HG03469 (cell line): ENCODE measurements around the gene SH3PXD2A.

Experiments used
- ATAC-seq: cut with Tn5 transposase; IDR thresholded peaks from one replicate; pipeline ENCODE4 v1.9.1; 2021; ENCODE audit warnings: mild to moderate bottlenecking, moderate library complexity, moderate number of reproducible peaks; ENCODE audit not compliant: unreplicated experiment

SH3PXD2A gene

DNA sequence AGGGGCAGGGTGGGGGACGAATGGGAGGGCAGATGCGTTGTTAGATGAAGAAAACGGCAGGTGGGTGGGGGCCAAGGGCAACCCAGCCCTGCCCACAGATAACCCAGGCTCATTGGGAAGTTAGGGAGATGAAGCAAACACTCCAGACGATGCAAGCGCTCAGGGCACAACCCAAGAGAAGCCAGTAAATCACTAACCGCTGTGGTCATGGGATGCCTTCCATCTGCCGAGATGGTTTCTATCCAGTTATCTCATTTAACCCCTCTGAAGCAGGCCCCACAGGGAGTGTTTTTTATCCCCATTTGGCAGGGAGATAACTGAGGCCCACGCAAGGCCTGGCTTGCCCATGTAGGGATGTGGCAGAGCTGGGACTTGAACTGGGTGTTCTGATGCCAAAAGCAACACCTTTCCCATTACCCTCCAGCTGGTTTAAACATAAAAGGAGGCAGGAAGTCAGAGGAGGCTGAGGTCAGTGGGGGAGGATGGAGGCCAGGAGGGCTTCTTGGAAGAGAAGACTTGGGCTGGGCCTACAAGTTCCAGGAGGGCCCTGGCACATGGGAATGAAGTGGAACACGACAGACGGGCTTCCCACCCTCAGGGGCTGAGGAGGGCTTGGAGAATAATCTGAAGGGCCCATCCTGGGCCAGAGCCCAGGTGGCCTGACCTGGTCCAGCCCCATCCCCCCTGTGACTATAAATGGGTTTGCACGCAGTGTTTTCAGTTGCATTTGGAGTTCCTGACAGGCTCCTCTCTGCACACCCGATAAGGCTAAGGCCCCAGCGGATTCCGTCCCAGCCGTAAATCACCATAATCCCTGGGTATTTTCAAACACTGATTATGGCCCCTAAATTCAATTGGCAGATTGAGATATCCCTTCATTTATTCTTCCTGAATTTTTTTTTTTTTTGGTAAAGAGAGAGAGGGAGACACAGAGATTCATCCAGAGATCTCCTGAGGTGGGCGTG, 281.0 kb downstream of the SH3PXD2A start:
- no peak for ATAC-seq

DNA sequence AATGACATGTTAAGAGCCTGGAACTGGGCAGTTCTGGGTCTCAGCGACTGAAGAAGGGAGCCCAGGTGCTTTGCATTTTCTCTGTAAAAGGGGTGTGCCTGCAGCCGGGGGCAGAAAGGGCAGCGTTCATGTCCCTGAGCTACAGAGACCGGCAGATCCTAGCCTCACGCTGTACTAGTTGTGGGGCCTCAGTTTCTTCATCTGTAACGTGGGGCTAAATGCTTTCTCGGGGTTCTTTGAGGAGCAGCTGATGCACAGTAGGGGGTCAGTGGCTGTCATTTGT, 282.2 kb downstream of the SH3PXD2A start:
- ATAC-seq, result no peak

DNA sequence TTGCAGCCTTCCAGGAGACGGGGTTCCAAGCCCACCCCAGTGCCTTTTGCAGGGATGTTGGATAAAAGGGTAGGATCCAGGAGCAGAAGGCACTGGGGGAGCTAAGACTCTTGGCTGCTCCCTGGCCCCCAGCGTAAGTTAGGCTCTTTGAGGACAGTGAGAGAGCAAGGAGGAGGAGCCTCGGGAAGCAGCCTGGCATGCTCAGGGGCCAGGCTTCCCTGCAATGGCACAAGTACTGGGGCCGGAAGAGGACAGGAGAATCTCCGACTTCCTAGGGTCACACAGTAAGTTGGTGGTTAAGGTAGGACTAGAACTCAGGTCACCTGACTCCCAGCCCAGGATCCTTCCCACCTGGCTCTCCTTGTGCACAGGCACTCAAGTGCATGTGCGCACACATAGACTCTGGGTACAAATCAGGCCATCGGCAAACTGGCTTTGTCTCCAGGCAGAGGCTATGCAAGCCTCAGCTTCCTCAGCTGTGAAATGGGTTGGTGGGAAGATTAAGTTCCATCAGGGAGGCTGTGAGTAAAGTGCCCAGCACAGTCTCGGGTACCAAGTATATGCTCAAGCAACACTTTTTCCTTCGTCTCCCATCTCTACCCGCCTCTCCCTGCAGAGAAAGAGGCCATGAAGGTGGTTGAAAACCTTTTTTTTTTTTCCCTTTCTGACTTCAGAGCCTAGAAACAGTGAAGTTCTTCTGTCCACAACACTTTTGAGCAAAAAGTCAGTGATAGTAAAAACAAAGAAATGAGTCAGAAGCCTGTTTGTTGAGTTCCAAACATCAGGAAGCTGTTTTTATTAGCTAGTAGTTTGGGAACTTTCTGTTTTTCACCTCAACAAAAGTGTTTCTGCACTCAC, 282.8 kb downstream of the SH3PXD2A start:
- ATAC-seq, result no peak

DNA sequence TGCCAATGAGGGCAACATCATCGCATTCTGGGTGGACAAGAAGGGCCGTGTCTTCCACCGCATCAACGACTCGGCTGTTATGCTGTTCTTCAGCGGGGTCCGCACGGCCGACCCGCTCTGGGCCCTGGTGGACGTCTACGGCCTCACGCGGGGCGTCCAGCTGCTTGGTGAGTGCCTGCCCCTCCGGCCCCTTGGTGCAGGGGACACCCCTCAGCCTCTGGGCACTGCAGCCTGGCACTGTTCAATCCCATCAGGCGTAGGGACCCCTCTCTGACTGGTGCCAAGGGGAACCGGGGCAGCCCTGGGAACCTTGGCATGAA, 283.8 kb downstream of the SH3PXD2A start:
- no peak for ATAC-seq

DNA sequence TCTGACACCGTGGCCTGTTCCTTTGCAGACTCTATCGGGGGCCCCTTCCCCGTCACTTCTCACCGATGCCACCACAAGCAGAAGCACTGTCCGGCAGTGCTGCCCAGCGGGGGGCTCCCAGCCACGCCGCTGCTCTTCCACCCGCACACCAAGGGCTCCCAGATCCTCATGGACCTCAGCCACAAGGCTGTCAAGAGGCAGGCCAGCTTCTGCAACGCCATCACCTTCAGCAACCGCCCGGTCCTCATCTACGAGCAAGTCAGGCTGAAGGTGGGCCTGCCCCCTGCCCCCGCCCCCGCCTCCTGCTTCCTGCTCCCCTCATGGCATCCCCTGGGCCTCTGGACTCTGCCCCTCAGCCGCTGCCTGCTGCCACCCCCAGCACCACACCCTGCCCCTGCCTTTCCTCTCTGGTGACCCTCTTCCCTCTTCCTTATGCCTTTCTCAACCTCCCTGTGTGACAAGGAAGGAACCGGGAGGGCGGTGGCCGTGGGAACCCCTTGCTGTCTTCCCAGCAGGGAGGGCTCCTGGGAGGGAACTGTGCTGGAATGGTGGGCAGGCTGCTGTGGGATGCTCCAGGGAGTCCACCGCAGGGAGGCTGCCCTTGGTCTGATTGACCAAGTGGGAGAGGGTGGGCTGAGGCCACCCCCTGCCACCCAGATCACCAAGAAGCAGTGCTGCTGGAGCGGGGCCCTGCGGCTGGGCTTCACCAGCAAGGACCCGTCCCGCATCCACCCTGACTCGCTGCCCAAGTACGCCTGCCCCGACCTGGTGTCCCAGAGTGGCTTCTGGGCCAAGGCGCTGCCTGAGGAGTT, 284.3 kb downstream of the SH3PXD2A start:
- ATAC-seq, result no peak

DNA sequence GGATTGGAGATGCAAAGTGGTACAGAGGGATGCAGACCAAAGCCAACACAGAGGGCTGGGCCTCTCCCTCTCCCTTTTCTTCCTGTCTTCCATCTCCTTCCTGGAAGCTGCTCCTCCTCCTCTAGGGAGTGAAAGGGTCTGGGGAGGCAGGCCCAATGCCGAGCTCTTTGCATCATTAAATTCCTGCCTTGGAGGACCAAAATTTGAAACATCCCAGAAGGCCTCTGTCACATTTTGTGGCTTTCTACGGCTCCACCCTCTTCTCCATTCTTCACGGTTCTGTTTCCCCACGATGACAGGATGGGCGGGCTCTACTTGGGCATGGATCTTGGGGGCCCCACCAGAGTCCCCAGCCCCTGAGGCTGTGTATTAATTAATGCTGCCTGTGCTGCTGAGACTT, 285.5 kb downstream of the SH3PXD2A start:
- ATAC-seq, result no peak

DNA sequence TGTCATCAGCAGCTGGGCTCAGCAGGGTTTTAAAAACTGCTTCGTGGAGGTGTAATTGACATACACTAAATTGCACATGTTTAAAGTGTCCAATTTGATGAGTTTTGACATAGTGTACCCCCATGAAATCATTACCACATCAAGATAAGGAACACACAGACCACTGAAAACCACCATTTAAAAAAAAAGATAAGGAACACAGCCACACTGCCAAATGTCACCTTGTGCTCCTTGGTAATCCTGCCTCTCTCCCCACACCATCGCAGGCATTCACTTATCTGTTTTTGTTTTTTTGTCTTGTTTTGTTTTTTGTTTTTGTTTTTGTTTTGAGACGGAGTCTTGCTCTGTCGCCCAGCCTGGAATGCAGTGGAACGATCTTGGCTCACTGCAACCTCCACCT, 286.9 kb downstream of the SH3PXD2A start:
- no peak for ATAC-seq

DNA sequence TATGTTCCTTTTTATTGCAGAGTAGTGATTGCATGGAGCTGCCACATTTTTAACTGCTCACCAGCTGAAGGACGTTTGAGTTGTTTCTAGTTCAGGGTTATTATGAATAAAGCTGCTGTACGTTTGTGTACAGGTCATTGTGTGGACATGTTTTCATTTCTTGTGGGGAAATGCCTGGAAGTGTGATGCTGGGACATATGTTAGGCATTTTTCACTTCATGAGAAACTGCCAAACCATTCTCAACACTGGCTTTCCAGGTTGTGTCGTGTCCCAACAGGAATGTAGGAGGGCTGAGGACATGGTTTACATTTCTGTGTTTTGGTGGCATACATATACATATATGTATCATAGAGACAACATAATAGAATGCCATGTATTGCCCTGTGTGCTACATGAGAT, 288.8 kb downstream of the SH3PXD2A start:
- ATAC-seq, result no peak

DNA sequence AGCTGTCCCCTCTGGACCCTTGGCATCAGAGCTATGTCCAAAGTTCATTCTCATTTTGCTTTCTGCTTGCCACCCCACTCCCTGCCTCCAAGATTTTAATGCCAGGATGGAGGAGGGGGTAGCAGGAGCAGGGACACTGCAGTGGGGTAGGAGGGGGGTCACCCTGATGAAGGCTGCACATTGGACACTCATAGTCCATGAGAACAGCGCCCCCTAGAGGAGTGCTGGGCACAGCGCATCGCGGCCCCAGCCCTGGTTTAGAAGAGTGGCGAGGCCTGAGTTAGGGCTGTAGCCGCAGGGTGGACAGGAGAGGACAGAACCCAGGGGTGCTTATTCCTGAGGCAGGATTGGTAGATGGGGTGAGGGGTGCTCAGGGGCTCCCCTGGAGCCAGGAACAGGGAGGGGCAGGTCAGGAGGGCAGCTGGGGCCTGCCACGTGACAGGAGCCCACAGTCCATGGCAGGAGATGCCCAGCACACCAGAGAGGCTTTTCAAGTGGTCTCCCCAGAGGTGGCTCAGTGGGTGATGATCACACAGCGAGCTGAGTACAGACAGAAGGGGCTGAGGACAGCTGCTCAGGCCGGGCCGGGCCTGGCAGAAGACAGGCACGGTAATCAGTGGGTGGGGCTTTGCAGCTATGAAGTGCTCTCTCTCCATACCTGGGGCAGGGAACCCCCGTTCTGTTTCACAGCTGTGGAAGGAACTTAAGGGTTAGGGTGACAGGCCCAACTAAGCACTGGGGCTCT, 290.4 kb downstream of the SH3PXD2A start:
- no peak for ATAC-seq

DNA sequence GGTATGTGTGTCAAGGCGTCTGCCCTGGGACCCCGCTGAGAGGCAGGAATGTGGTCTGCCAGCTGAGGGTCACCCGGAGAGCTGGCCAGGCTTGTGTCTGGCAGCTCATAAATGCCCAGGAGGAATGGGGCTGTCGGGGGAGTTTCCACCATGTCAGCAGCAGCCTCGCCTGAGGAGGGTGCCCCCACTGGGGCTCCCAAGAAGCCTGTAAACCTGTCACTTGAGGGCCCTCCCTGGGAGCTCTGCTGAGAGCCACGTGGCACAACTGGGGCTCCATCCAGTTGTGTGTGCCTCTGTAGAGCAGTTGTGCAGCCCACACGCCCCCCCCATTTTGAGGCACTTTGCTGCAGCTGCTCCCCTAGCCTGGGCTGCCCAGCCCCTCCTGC, 291.3 kb downstream of the SH3PXD2A start:
- no peak for ATAC-seq

DNA sequence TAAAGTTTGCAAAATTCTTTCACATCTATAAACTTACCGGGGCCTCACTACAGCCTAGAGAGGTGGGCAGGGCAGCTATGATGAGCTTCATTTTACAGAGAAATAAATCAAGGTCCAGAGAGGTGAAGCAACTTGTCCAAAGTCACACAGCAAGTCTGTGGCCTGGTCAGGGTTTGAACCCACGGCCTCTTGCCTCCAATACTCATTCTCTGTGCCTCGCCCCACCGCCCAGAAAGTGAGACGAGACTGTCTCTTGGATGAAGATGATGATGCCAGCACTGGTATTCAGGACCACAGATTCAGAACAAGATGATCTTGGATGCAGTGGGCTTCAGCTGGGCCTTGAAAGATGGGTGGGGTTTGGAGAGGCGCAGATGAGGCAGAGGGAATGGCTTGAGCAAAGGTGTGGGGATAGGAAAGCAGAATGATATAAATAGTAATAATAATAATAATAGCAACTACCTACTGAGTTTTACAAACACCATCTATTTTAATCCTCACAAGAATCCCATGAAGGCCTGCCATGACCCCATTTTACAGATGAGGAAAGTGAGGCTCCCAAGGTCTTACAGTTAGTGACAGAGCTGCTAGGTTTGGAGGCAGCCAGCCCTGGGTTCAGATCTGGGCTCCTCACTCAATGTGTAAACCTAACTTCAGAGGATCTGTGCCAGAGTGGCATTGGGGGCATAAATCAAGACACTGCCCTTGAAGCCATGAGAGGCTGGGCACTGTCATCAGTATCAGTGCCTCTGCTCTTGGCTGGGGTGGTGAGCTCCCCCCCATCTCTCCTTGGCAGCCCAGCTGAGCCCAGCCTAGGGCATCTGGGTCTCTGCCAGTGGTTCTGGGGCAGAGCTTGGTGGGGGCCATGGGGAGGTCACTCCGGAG, 291.9 kb downstream of the SH3PXD2A start:
- ATAC-seq, result no peak

DNA sequence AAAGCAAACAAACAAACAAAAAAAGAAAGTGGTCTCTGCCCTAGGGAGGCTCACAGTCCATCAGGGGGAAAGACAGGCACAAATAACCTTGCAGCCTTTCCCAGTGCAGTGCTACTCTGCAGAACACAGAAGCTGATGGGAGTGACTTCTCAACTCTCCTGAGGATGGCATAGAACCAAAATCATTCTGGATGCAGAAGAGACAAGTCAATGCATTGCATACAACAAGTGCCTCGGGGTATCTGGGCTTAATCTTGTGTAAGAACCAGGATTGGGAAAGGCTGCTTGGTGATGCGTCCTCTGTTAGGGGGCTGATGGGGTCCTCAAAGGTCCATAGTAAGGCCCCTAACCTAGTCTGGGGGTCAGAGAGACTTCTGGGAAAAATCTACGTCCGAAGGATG, 293.0 kb downstream of the SH3PXD2A start:
- no peak for ATAC-seq

DNA sequence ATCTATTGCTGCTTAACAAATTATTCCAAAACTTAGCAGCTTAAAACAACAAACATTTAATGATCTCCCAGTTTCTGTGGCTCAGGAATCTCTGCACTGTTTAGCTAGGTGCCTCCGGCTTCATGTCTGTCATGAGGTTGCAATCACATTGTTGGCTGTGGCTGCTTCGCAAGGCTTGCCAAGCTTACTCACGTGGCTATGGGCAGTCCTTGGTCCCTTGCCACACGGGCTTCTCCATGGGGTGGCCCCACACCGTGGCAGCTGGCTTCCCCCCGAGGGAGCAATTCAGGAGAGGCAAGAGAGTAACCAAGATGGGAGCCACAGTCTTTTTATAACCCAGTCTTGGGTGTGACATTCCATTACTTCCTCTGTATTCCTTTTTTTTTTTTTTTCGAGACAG, 294.5 kb downstream of the SH3PXD2A start:
- ATAC-seq, result no peak

DNA sequence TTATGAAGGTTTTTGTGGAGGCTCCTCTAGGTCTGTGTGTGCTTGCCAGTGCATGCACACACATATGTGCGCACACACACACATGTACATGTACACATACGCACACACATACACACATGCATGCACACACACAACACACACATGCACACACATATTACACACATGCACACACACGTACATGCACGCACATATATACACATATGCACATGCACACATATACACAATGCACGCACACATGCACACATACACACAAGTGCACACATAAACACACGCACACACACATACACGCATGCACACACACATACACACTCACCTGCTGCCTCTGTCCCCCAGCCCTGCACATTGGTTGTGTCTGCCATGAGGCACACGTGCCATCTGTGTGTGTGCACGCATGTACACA, 295.6 kb downstream of the SH3PXD2A start:
- ATAC-seq, result no peak

DNA sequence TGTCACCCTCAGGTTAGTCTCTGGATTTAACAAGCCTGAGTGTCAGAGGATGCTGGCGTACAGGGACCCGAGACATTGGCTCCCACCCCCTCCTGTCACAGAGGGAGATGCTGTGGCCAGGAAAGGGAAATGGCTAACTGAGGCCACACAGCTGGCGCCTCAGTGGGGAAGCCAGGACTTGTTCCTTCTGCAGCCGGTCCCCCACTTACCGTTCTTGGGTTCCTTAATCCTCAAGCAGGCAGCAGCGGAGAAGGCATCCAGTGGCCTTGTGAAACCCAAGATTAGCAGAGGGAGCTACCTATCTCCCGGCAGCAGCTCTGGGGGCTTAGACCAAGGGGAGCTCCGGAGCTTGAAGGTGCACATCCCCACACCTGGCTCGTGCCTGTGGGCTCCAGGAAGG, 296.5 kb downstream of the SH3PXD2A start:
- ATAC-seq, result no peak

DNA sequence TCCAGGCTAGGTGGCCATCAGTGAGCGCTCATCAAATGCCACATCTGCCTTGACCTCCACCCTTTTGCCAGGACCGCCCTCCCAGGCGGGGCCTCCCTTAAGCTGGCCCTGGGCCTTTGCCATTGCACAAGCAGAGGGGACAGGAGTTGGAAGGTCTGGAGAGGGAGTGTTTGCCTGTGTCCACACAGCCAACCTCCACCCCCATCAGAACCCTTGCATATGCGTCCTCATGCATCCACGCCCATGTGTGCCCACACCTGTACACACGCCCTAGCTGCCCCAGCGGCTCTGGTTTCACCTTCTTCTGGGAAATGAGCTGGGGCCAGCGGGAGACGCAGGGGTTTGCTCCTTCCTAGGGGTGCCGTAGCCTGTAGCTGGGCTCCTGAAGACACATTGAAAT, 297.9 kb downstream of the SH3PXD2A start:
- ATAC-seq, result no peak

DNA sequence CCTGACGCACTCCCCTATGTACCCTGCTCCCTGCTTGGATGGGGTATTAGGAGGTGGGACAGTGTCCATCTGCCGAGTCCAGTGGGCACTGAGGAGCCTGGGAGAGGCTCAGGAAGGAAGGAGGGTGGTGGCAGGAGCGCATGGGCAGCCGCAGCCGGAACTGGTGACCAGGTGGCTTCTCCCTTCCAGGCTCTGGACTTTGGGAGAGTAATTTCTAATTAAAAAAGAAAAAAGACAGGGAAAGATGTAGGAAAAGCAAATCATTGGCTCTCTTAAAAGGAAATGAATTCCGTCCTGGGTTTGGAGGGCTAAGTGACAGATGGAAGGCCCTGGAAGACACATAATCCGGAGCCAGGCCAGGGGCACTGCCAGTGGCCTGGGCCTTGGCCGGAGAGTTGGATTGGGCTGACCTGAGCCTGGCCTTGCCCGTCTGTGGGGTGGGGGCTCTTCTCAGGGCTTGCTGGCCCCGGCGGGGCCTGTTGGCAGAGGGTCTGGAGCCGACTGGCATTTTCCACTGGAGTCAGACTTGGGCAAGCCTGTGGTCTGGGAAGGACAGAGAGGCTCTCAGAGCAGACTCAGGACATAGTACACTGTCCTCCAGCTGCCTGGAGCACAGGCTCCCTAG, 298.9 kb downstream of the SH3PXD2A start:
- ATAC-seq, result no peak

DNA sequence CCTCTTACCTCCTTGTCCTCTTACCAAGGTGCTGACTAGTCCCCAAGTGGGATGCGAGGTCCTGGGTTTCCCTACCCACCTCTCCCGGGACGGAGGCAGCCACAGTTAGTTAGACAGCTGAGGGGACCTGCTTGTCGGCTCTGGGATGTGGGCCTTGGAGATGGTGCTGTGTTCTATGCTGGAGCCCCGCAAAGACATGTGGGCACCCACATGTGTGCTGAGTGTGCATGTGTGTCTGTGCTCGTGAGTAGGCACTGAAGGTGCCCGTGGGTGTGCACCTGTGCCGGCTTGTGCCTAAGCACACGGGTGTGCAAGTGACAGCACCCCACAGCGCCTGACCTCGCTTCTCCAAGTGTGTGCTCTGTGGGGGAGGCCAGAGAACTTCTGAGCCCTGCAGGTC, 299.7 kb downstream of the SH3PXD2A start:
- no peak for ATAC-seq

DNA sequence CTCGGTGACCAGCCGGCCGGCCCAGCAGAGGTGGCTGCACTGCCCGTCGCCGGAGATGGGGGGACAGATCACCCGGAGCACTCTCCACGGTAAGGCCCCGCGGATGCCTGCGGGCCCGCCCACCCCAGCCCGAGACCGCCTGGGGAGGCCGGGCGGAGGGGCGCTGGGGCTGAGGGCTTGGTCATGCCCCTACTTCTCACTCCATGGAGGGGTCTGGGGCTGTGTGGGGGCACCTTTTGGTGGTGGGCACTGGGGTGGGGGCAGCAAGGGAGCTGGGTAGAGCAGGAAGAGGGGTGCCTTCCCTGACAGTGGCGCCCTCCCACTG, 300.1 kb downstream of the SH3PXD2A start:
- no peak for ATAC-seq
